Measurements from ENCODE around the gene ANO7.

ANO7 gene

GRCh38 chr2:241198381-241199279 is 10.2 kb downstream of the ANO7 start:
- FAIRE-seq (no peak), DNase-seq (ENCODE audit: insufficient read length, low spot score) (no peak)
- no peak for TF ChIP-seq CTCF (IDR thresholded peaks at IDR 0.05; ENCODE audit: insufficient read depth, missing control alignments)

GRCh38 chr2:241199286-241199685 is 10.8 kb downstream of the ANO7 start:
- FAIRE-seq (no peak), DNase-seq (ENCODE audit: insufficient read length, low spot score) (no peak)
- no peak for TF ChIP-seq CTCF (IDR thresholded peaks at IDR 0.05; ENCODE audit: insufficient read depth, missing control alignments)

- DNase-seq (ENCODE audit: insufficient read length, low spot score) (no peak), FAIRE-seq (no peak)
- TF ChIP-seq CTCF (IDR thresholded peaks at IDR 0.05; ENCODE audit: insufficient read depth, missing control alignments): no peak
Measured at GRCh38 chr2:241199897-241200821, 11.7 kb downstream of the ANO7 start.

- no peak for DNase-seq (ENCODE audit: insufficient read length, low spot score)
- FAIRE-seq: no peak
- no peak for TF ChIP-seq CTCF (IDR thresholded peaks at IDR 0.05; ENCODE audit: insufficient read depth, missing control alignments)
Measured at GRCh38 chr2:241200822-241201395, 12.4 kb downstream of the ANO7 start.

GRCh38 chr2:241201445-241202267 is 13.2 kb downstream of the ANO7 start:
- no peak for FAIRE-seq

More at GRCh38 chr2:241201445-241202267, 13.2 kb downstream of the ANO7 start:
- no peak for DNase-seq (ENCODE audit: insufficient read length, low spot score)
- TF ChIP-seq CTCF (IDR thresholded peaks at IDR 0.05; ENCODE audit: insufficient read depth, missing control alignments): no peak

Data from D721Med (cell line).